Measurements from ENCODE around the gene MICU1.

- no peak for TF ChIP-seq CTCF (IDR thresholded peaks at IDR 0.05)
- TF ChIP-seq, protein P1, sequence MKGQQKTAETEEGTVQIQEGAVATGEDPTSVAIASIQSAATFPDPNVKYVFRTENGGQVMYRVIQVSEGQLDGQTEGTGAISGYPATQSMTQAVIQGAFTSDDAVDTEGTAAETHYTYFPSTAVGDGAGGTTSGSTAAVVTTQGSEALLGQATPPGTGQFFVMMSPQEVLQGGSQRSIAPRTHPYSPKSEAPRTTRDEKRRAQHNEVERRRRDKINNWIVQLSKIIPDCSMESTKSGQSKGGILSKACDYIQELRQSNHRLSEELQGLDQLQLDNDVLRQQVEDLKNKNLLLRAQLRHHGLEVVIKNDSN (IDR thresholded peaks at IDR 0.05; ENCODE audit: borderline replicate concordance, low read depth) = no peak
- TF ChIP-seq SMC3 (IDR thresholded peaks at IDR 0.05; ENCODE audit: low read depth, low read length) = no peak
- TF ChIP-seq POLR2AphosphoS5 (IDR thresholded peaks at IDR 0.05; ENCODE audit: low read depth, low read length) = no peak
- no peak for TF ChIP-seq MAX (IDR thresholded peaks at IDR 0.05; ENCODE audit: low read depth)
- TF ChIP-seq RXRA (IDR thresholded peaks at IDR 0.05; ENCODE audit: borderline replicate concordance, low read depth) = no peak
- TF ChIP-seq YY1 (IDR thresholded peaks at IDR 0.05; ENCODE audit: low read depth) = no peak
- no peak for TF ChIP-seq TEAD4 (IDR thresholded peaks at IDR 0.05; ENCODE audit: borderline replicate concordance, insufficient read depth)
- TF ChIP-seq TAF1 (IDR thresholded peaks at IDR 0.05; ENCODE audit: borderline replicate concordance, low read depth, low read length) = no peak
- TF ChIP-seq, protein P2, sequence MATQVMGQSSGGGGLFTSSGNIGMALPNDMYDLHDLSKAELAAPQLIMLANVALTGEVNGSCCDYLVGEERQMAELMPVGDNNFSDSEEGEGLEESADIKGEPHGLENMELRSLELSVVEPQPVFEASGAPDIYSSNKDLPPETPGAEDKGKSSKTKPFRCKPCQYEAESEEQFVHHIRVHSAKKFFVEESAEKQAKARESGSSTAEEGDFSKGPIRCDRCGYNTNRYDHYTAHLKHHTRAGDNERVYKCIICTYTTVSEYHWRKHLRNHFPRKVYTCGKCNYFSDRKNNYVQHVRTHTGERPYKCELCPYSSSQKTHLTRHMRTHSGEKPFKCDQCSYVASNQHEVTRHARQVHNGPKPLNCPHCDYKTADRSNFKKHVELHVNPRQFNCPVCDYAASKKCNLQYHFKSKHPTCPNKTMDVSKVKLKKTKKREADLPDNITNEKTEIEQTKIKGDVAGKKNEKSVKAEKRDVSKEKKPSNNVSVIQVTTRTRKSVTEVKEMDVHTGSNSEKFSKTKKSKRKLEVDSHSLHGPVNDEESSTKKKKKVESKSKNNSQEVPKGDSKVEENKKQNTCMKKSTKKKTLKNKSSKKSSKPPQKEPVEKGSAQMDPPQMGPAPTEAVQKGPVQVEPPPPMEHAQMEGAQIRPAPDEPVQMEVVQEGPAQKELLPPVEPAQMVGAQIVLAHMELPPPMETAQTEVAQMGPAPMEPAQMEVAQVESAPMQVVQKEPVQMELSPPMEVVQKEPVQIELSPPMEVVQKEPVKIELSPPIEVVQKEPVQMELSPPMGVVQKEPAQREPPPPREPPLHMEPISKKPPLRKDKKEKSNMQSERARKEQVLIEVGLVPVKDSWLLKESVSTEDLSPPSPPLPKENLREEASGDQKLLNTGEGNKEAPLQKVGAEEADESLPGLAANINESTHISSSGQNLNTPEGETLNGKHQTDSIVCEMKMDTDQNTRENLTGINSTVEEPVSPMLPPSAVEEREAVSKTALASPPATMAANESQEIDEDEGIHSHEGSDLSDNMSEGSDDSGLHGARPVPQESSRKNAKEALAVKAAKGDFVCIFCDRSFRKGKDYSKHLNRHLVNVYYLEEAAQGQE (IDR thresholded peaks at IDR 0.05; ENCODE audit: low read depth, low read length) = no peak
- TF ChIP-seq USF2 (IDR thresholded peaks at IDR 0.05; ENCODE audit: borderline replicate concordance, low read depth, low read length) = no peak
- no peak for TF ChIP-seq EZH2phosphoT487 (IDR thresholded peaks at IDR 0.05; ENCODE audit: borderline replicate concordance, low read depth)
Measured at GRCh38 chr10:72539137-72539536, 86.7 kb downstream of the MICU1 start.
